Small intestine (tissue), 7 donors: Measurements from ENCODE around the gene SKOR2. TPM values are rescaled to one million over a fixed set of nuclear protein-coding genes. Genes with fewer than 3 reads are reported as not detected.
"Not testable (repeated sequence)": the region's sequence is repeated elsewhere in the genome, so short reads cannot be mapped to it uniquely, and the experiment has no call there.

Source experiments
- DNase-seq, 2 donors: peaks; one replicate each; pipeline versions ENCODE4 v3.0.0 to v3.0.0-alpha.2; 2013
- FAIRE-seq: peaks from 2 replicates; lab custom pipeline; 2012; peaks lifted over from hg19 to GRCh38; lab: Jason Lieb, UNC
- H3K27ac ChIP-seq, 3 donors: one replicate each; pipeline ENCODE4 v1.5.1; 2013; ENCODE audit warnings: low read length in 2 of 3, mild to moderate bottlenecking in 2 of 3, control low read depth in 1 of 3, inconsistent platforms in 1 of 3, low read depth in 1 of 3, moderate library complexity in 1 of 3
- H3K27me3 ChIP-seq, 3 donors: one replicate each; pipeline ENCODE4 v1.6.1; 2013; ENCODE audit warnings: low read length in 3 of 3, inconsistent platforms in 1 of 3; ENCODE audit not compliant: control insufficient read depth in 3 of 3, insufficient read depth in 3 of 3
- H3K36me3 ChIP-seq, 3 donors: one replicate each; pipeline ENCODE4 v1.6.1; 2013; ENCODE audit warnings: low read length in 3 of 3, inconsistent platforms in 1 of 3, low read depth in 1 of 3, mild to moderate bottlenecking in 1 of 3, moderate library complexity in 1 of 3; ENCODE audit not compliant: control insufficient read depth in 3 of 3, insufficient read depth in 2 of 3
- H3K4me1 ChIP-seq, 3 donors: one replicate each; pipeline ENCODE4 v1.6.1; 2013; ENCODE audit warnings: low read length in 2 of 3, inconsistent platforms in 1 of 3, low read depth in 1 of 3, mild to moderate bottlenecking in 1 of 3, moderate library complexity in 1 of 3; ENCODE audit not compliant: control insufficient read depth in 3 of 3, insufficient read depth in 2 of 3
- H3K4me3 ChIP-seq, 3 donors: one replicate each; pipeline ENCODE4 v1.5.1; 2013; ENCODE audit warnings: low read length in 3 of 3, control low read depth in 1 of 3, inconsistent platforms in 1 of 3, low read depth in 1 of 3, mild to moderate bottlenecking in 1 of 3, moderate library complexity in 1 of 3
- H3K9me3 ChIP-seq, 2 donors: one replicate each; pipeline ENCODE4 v1.6.1; 2013; ENCODE audit warnings: low read depth in 1 of 2, low read length in 1 of 2; ENCODE audit not compliant: control insufficient read depth in 2 of 2, insufficient read depth in 1 of 2
- whole genome bisulfite sequencing, 3 donors: extraction: QIAGEN DNeasy Blood & Tissue Kit; methylation state at CpG; one replicate each; pipeline ENCODE4 v1.1.7; 2013; 5-methylcytosine and 5-hydroxymethylcytosine counted together
- polyA plus RNA-seq, 4 donors: library from polyadenylated mRNA; stranded (reverse) in 3 of 4; unstranded in 1 of 4; fragments of 200-250 nt in 3 of 4; fragments of 120-200 nt in 1 of 4; gene quantifications; one replicate each; pipeline versions ENCODE4 v1.2.1 to v1.2.3, GENCODE V29; 2013
- donor health status: healthy with polysubstance abuse.
- donor health status: control.
- donor health status: control.
- donor health status: Bipolar disorder and iron deficiency.
- donor health status: healthy.

The SKOR2 gene
- polyA plus RNA-seq, 4 donors: not detected

- peaks cover 0 to 9% (median 0%) of the 10 kb centered on the region in 3 donors for H3K4me1 ChIP-seq
- H3K9me3 ChIP-seq: no peaks in the 10 kb centered on the region
- H3K4me3 ChIP-seq: peak overlapping the region in 2 of 3 donors; percentile 81 to 94
- no peaks in the 10 kb centered on the region for H3K36me3 ChIP-seq
- DNase-seq (peak; percentile 51 to 68), FAIRE-seq (no peak)
- H3K27ac ChIP-seq: peak overlapping the region in 1 of 3 donors; percentile 75
- WGBS, 3 donors: 43 to 66% (median 60%) methylated on average over 12 to 13 of the region's 13 CpGs
- H3K27me3 ChIP-seq: no peaks in the 10 kb centered on the region
Measured at GRCh38 chr18:47174545-47175116, 76.8 kb downstream of the SKOR2 start.

DNA sequence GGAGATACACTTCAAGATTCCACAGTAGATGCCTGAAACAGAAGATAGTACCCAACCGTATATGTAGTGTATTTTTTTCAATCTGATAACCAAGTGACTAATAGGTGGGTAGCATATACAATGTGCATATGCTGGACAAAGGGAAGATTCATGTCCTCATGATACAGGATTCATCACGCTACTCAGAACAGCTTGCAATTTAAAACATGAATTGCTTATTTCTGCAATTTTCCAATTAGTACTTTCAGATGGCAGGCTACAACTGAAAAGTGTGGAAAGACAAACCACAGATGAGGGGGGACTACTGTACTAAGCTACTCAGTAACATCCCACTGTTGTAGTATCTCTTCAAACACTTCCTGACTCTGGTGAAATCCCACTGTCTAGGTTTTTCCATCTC is 79.0 kb downstream of the SKOR2 start:
- H3K27ac ChIP-seq: no peak overlapping the region
- no peaks in the 10 kb centered on the region for H3K9me3 ChIP-seq
- no peak overlapping the region for H3K4me3 ChIP-seq
- WGBS, 3 donors: 75 to 82% (median 82%) methylated on average over 2 of the region's 2 CpGs
- H3K4me1 ChIP-seq: peaks cover 0 to 9% (median 0%) of the 10 kb centered on the region in 3 donors
- no peaks in the 10 kb centered on the region for H3K36me3 ChIP-seq
- FAIRE-seq (no peak), DNase-seq (no peak)
- no peaks in the 10 kb centered on the region for H3K27me3 ChIP-seq

DNA sequence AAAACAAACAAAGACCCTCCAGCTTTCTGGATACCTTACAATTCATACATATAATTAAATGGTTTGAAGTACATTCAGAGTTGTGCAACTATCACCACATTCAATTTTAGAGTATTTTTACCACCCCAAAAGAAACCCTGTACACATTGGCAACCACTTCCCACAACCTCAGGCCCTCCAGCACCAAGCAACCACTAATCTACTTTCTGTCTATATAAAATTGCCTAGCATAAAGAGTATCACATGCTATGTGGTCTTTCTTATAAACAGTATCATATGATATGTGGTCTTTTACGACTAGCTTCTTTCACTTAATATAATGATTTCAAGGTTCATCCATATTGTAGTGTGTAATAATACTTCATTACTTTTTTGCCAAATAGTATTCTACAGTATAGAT is 82.5 kb downstream of the SKOR2 start:
- DNase-seq (no peak), FAIRE-seq (peak; percentile 19)
- Histone ChIP-seq H3K27ac (no peak overlapping the region), H3K4me1 (peaks cover 0 to 5% (median 0%) of the 10 kb centered on the region in 3 donors), H3K27me3 (no peaks in the 10 kb centered on the region), H3K4me3 (no peak overlapping the region), H3K9me3 (no peaks in the 10 kb centered on the region), H3K36me3 (peaks cover 0 to 4% (median 3%) of the 10 kb centered on the region in 3 donors)
- 75 to 80% (median 75%) methylated on average over 1 of the region's 1 CpG for WGBS, 3 donors

GRCh38 chr18:47168509-47168908 is 83.0 kb downstream of the SKOR2 start:
- Histone ChIP-seq H3K4me1 (peaks cover 0 to 4% (median 0%) of the 10 kb centered on the region in 3 donors), H3K36me3 (peaks cover 0 to 4% (median 3%) of the 10 kb centered on the region in 3 donors), H3K27me3 (no peaks in the 10 kb centered on the region), H3K4me3 (no peak overlapping the region), H3K27ac (no peak overlapping the region), H3K9me3 (no peaks in the 10 kb centered on the region)
- DNase-seq (no peak), FAIRE-seq (no peak)

DNA sequence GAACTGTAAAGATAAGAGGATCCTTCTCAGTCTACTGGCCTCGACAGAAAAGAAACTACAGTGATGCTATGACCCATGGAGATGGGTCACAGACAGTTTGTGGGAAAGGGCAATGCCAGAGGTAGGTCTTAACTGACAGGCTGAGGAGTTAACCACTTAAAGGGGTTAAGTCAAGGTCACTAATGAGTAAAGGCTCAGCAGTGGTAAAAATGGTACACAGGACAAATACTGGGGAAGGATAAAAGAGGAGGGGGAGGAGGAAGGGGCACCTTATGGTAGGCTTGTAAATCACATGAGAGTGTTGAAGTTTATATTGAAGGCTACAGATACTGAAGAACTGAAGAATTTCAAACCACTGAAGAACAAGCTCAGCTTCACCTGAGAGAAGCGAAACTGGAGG is 85.2 kb downstream of the SKOR2 start:
- H3K27ac ChIP-seq: no peak overlapping the region
- DNase-seq (no peak), FAIRE-seq (no peak)
- 60 to 70% (median 64%) methylated on average over 2 of the region's 2 CpGs for WGBS, 3 donors
- H3K4me3 ChIP-seq: no peak overlapping the region
- H3K9me3 ChIP-seq: no peaks in the 10 kb centered on the region
- no peaks in the 10 kb centered on the region for H3K27me3 ChIP-seq
- H3K4me1 ChIP-seq: peaks cover 0 to 2% (median 0%) of the 10 kb centered on the region in 3 donors
- peaks cover 0 to 5% (median 4%) of the 10 kb centered on the region in 3 donors for H3K36me3 ChIP-seq

DNA sequence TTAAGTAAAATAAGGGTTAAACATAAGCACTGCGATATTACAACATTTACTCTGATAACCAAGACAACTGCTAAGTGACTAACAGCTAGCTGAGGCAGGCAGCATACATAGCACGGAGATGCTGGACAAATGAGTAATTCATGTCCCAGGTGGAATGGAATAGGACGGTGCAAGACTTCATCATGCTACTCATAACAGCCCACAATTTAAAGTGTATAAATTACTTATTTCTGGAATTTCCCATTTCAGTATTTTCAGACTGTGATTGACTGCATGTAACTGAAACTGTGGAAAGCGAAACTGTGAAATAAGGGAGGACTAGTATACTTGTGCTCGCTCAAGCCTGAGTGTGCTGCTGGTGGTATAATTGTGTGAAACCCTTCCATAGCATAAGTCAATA is 88.2 kb downstream of the SKOR2 start:
- Histone ChIP-seq H3K4me3 (no peak overlapping the region), H3K4me1 (peaks cover 0 to 2% (median 0%) of the 10 kb centered on the region in 3 donors), H3K27me3 (no peaks in the 10 kb centered on the region), H3K9me3 (no peaks in the 10 kb centered on the region), H3K27ac (no peak overlapping the region), H3K36me3 (peaks cover 0 to 5% (median 4%) of the 10 kb centered on the region in 3 donors)
- no peak for DNase-seq
- no peak for FAIRE-seq
- 68 to 83% (median 73%) methylated on average over 5 of the region's 5 CpGs for WGBS, 3 donors

GRCh38 chr18:47160256-47160655 is 91.2 kb downstream of the SKOR2 start:
- H3K36me3 ChIP-seq: peaks cover 0 to 4% (median 2%) of the 10 kb centered on the region in 3 donors
- H3K4me1 ChIP-seq: no peaks in the 10 kb centered on the region
- FAIRE-seq (no peak), DNase-seq (no peak)
- no peaks in the 10 kb centered on the region for H3K27me3 ChIP-seq
- WGBS, 3 donors: 95 to 98% (median 97%) methylated on average over 5 of the region's 5 CpGs
- H3K9me3 ChIP-seq: no peaks in the 10 kb centered on the region
- H3K27ac ChIP-seq: no peak overlapping the region
- no peak overlapping the region for H3K4me3 ChIP-seq

DNA sequence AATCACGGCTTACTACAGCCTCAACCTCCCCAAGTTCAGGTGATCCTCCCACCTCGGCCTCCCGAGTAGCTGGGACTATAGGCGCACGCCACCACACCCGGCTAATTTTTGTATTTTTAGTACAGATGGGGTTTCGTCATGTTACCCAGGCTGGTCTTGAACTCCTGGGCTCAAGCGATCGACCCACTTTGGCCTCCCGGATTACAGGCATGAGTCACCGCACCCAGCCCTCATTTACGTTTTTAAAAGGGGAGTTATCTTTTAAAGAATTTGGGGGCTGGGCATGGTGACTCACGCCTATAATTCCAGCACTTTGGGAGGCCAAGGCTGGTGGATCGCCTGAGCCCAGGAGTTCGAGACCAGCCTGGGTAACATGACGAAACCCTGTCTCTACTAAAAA is 93.1 kb downstream of the SKOR2 start:
- WGBS, 3 donors: 89 to 94% (median 90%) methylated on average over 16 of the region's 16 CpGs
- H3K27ac ChIP-seq, FAIRE-seq, H3K4me1 ChIP-seq, H3K9me3 ChIP-seq, DNase-seq, H3K36me3 ChIP-seq, H3K27me3 ChIP-seq, H3K4me3 ChIP-seq: not testable (repeated sequence)
